ENCODE results near the gene ZSCAN26.

- TF ChIP-seq CTCF (conservative IDR thresholded peaks at IDR 0.05; ENCODE audit: low read length) (no peak), EZH2phosphoT487 (IDR thresholded peaks at IDR 0.05; ENCODE audit: borderline replicate concordance) (no peak)
Measured at GRCh38 chr6:28252009-28252975, 14.7 kb upstream of the ZSCAN26 start, which contains the start of gene ZKSCAN4.
